Endodermal cell (in vitro differentiated cells): Measurements from ENCODE around the gene USP49. TPM values are rescaled to one million over a fixed set of nuclear protein-coding genes. Genes with fewer than 3 reads are reported as not detected.

Source experiments
- DNase-seq: peaks from one replicate; pipeline ENCODE4 v3.0.0-alpha.2; 2017
- H3K27ac ChIP-seq: 2 replicates; pipeline ENCODE4 v1.5.1; 2013; ENCODE audit warnings: mild to moderate bottlenecking, low read depth, low read length, moderate library complexity
- H3K27me3 ChIP-seq: 2 replicates; pipeline ENCODE4 v1.6.1; 2013; ENCODE audit warnings: mild to moderate bottlenecking, low read length, moderate library complexity; ENCODE audit not compliant: insufficient read depth, control insufficient read depth, poor library complexity, severe bottlenecking
- H3K36me3 ChIP-seq: 2 replicates; pipeline ENCODE4 v1.7.0; 2013; ENCODE audit warnings: mild to moderate bottlenecking, low read length, moderate library complexity; ENCODE audit not compliant: control insufficient read depth, insufficient read depth
- H3K4me1 ChIP-seq: one replicate; pipeline ENCODE4 v1.7.0; 2013; ENCODE audit warnings: low read length; ENCODE audit not compliant: control insufficient read depth, insufficient read depth
- H3K4me3 ChIP-seq: 2 replicates; pipeline ENCODE4 v1.5.1; 2013; ENCODE audit warnings: mild to moderate bottlenecking, low read length, moderate library complexity
- H3K9ac ChIP-seq: 2 replicates; pipeline ENCODE4 v1.6.1; 2013; ENCODE audit warnings: mild to moderate bottlenecking, low read length, moderate library complexity; ENCODE audit not compliant: poor library complexity, severe bottlenecking; ENCODE audit errors: extremely low read depth
- H3K9me3 ChIP-seq: 2 replicates; pipeline ENCODE4 v1.6.1; 2013; ENCODE audit warnings: mild to moderate bottlenecking, low read length, moderate library complexity; ENCODE audit not compliant: control insufficient read depth
- H3K27ac Mint-ChIP-seq: 2 replicates; pipeline ENCODE4 v1.8.0; 2020; ENCODE audit warnings: mixed read lengths
- H3K27me3 Mint-ChIP-seq: 2 replicates; pipeline ENCODE4 v1.8.0; 2021; ENCODE audit warnings: mild to moderate bottlenecking, mixed read lengths; ENCODE audit not compliant: insufficient read depth
- H3K36me3 Mint-ChIP-seq: 2 replicates; pipeline ENCODE4 v1.8.0; 2020; ENCODE audit warnings: low read depth, mixed read lengths
- H3K4me1 Mint-ChIP-seq: 2 replicates; pipeline ENCODE4 v1.8.0; 2020; ENCODE audit warnings: mixed read lengths
- H3K4me3 Mint-ChIP-seq: 2 replicates; pipeline ENCODE4 v1.8.0; 2020; ENCODE audit warnings: mild to moderate bottlenecking, moderate library complexity, mixed read lengths
- H3K9me3 Mint-ChIP-seq: 2 replicates; pipeline ENCODE4 v1.8.0; 2020; ENCODE audit warnings: mild to moderate bottlenecking, mixed read lengths
- WGBS, 2 experiments: methylation state at CpG; one replicate each; pipeline versions ENCODE4 v1.1.5 to v1.1.7; 2013; ENCODE audit warnings: missing lambda C conversion rate in 2 of 2, mixed read lengths in 1 of 2; ENCODE audit not compliant: insufficient coverage in 1 of 2, insufficient read length in 1 of 2; 5-methylcytosine and 5-hydroxymethylcytosine counted together
- total RNA-seq, 2 donors: library from RNA; stranded (reverse); fragmentation: NEBNext Ultra II Directional in 1 of 2; extraction: Animal tissue kit (Norgen Biotek cat#: 25700) in 1 of 2; gene quantifications; 2 replicates in 1 of 2; 3 replicates in 1 of 2; pipeline ENCODE4 v1.2.1, GENCODE V29; 2021
- TF ChIP-seq, protein P1 (sequence below): fragments of 200-600 bp; sonication (generic); conservative IDR thresholded peaks from 2 replicates; pipeline ENCODE4 v1.5.0; 2021; ENCODE audit warnings: antibody characterized with exemption, mild to moderate bottlenecking

Gene USP49
- total RNA-seq, 2 donors from 2014 or later, result 14.0 to 18.9 TPM

DNA sequence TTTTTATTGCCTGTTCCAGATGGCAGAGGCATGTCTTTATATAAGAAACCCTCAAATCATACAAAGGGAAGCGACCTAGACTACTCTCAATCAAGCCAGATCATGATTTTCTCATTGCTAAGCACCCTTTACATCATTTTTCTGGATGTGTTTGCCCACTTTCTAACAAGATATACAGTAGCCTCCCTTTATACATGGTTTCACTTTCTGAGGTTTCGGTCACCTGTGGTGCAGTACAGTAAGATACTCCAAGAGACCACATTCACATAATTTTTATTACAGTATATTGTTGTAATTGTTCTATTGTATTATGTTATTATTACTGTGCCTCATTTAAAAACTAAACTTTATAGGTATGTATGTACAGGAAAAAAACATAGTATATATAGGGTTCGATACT is 84.1 kb downstream of the USP49 start:
- Mint-ChIP-seq H3K27ac (no peak overlapping the region), H3K36me3 (peaks cover 5% of the 10 kb centered on the region), H3K27me3 (no peaks in the 10 kb centered on the region), H3K9me3 (no peaks in the 10 kb centered on the region), H3K4me1 (no peaks in the 10 kb centered on the region), H3K4me3 (no peak overlapping the region)
- TF ChIP-seq, protein P1, sequence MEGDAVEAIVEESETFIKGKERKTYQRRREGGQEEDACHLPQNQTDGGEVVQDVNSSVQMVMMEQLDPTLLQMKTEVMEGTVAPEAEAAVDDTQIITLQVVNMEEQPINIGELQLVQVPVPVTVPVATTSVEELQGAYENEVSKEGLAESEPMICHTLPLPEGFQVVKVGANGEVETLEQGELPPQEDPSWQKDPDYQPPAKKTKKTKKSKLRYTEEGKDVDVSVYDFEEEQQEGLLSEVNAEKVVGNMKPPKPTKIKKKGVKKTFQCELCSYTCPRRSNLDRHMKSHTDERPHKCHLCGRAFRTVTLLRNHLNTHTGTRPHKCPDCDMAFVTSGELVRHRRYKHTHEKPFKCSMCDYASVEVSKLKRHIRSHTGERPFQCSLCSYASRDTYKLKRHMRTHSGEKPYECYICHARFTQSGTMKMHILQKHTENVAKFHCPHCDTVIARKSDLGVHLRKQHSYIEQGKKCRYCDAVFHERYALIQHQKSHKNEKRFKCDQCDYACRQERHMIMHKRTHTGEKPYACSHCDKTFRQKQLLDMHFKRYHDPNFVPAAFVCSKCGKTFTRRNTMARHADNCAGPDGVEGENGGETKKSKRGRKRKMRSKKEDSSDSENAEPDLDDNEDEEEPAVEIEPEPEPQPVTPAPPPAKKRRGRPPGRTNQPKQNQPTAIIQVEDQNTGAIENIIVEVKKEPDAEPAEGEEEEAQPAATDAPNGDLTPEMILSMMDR, result no peak
- H3K9ac ChIP-seq, result no peak overlapping the region
- no peak overlapping the region for H3K27ac ChIP-seq
- no peaks in the 10 kb centered on the region for H3K27me3 ChIP-seq
- no peak for DNase-seq
- H3K9me3 ChIP-seq, result no peaks in the 10 kb centered on the region
- no peaks in the 10 kb centered on the region for H3K36me3 ChIP-seq
- H3K4me3 ChIP-seq, result no peak overlapping the region
- WGBS, 2 experiments, result 90 to 98% methylated on average over 1 to 3 of the region's 3 CpGs
- H3K4me1 ChIP-seq, result no peaks in the 10 kb centered on the region

DNA sequence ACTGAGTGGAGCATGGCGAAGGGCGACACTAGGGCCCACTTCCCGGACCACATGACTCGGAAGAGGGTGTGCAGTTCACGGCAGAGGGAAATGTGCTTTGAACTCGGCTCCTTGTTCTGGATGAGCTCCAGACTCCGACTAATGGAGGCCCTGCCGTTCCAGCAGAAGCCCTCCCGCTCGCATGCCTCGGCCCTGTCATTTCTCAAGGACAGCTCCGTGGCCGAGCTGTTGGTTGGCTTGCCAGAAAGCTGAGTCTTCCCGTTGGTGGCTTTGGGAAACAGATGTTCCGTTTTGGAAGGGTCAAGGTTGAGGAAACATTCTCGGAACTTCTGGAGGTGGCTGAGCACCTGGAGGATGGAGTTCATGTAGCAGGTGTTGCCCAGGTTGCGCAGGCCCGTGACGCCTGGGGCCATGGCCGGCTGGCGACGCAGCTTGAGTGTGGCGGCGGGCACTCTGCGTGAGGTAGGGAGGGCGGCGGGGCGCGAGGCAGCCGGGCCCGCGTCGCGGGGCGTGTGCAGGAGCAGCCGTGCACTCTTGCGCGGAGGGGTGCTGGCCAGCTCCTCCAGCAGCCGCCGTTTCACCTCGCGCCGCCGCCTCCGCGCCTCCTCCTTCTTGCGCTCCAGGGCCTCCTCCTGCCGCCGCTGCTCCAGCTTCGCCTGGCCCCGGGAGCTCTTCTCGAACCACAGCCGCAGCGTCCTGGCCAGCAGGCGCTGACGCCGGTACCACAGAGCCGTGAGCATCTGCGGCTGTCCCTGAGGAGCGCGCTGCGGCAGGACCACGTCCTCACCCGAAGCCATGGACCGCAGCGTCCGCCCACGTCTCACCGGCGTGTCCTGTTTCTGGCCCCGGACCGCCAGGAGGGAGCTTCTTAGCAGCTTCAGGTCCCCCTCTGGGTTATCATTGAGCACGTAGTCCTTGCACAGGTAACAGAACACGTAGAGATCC is 89.1 kb downstream of the USP49 start:
- TF ChIP-seq, protein P1, result no peak
- no peak for DNase-seq
- Mint-ChIP-seq H3K4me1 (no peaks in the 10 kb centered on the region), H3K36me3 (peaks cover 10% of the 10 kb centered on the region), H3K4me3 (no peak overlapping the region), H3K27ac (no peak overlapping the region), H3K27me3 (no peaks in the 10 kb centered on the region), H3K9me3 (no peaks in the 10 kb centered on the region)
- H3K36me3 ChIP-seq, result peaks cover 6% of the 10 kb centered on the region
- WGBS, 2 experiments, result 93 to 94% methylated on average over 53 to 74 of the region's 74 CpGs
- H3K9ac ChIP-seq, result no peak overlapping the region
- no peaks in the 10 kb centered on the region for H3K27me3 ChIP-seq
- H3K4me1 ChIP-seq, result no peaks in the 10 kb centered on the region
- H3K9me3 ChIP-seq, result no peaks in the 10 kb centered on the region
- no peak overlapping the region for H3K4me3 ChIP-seq
- no peak overlapping the region for H3K27ac ChIP-seq

DNA sequence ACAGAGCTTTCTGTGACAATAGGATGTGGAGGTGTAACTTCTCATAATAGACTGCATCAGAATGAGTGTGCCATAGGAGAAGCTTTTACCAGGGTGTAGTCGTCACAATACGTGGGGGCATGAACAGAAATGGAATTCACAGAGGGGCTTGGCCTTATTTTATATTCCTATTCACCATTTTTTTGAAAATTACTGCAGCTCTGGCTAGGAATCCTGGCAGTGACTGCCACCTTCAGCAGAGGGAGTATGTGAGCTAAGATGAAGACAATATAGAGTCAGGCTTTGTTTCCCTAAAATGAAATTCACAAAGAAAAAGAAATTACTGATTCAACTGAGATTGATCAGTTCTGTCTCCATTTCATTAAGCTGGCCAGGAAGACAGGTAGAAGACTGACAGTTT is 93.8 kb downstream of the USP49 start:
- Mint-ChIP-seq H3K36me3 (peaks cover 17% of the 10 kb centered on the region), H3K4me1 (no peaks in the 10 kb centered on the region), H3K4me3 (no peak overlapping the region), H3K9me3 (no peaks in the 10 kb centered on the region), H3K27ac (no peak overlapping the region), H3K27me3 (no peaks in the 10 kb centered on the region)
- TF ChIP-seq, protein P1, result peak; percentile 74
- Histone ChIP-seq H3K9me3 (no peaks in the 10 kb centered on the region), H3K27me3 (no peaks in the 10 kb centered on the region), H3K9ac (no peak overlapping the region), H3K27ac (no peak overlapping the region), H3K4me1 (no peaks in the 10 kb centered on the region), H3K4me3 (no peak overlapping the region), H3K36me3 (peaks cover 18% of the 10 kb centered on the region)
- DNase-seq, result peak; percentile 49
- 78% methylated on average over 2 of the region's 2 CpGs; no CpG with 5 or more reads in 1 of the 2 experiments for WGBS, 2 experiments
